ENCODE measurements around the gene GSX2. TPM values are rescaled to one million over a fixed set of nuclear protein-coding genes. Genes with fewer than 3 reads are reported as not detected.

The GSX2 gene
- total and polyA plus RNA-seq, 4 donors: not detected

DNA sequence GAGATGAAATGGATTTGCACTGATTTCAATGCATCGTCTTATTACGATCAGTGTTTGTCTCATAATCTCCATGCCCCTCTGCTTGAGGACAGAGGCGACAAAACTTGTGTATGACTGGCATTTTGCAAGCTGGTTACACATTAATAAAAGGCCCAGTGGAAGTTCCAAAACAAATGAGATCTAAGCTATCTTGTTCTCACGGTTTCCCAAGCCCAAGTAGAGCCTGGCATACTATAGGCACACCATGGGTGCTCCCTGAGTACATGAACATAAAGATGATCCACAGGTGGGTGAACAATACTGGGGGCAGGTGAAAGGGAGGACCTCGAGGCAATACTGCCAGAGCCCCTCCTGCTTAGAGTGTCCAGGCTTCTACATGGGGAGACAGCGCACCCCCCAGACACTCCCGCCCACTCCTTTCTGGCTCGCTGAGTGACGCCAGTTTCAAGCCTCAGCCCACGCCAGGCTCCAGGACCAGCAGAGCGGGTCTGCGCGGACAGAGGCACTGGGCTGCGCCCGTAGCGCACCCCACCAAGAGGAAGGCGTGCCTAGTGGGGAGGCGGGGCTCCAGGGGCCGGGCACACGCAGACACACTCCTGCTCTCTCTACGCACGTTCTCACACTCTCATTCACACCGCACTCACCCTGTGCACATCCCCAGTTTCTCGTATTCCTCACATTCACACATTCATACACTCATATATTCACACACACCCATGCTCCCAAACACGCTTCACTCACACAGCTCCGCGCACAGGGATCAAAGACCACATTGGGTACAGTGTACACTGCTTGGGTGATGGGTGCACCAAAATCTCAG, 8.9 kb upstream of the GSX2 start:
- TF ChIP-seq, protein P1, sequence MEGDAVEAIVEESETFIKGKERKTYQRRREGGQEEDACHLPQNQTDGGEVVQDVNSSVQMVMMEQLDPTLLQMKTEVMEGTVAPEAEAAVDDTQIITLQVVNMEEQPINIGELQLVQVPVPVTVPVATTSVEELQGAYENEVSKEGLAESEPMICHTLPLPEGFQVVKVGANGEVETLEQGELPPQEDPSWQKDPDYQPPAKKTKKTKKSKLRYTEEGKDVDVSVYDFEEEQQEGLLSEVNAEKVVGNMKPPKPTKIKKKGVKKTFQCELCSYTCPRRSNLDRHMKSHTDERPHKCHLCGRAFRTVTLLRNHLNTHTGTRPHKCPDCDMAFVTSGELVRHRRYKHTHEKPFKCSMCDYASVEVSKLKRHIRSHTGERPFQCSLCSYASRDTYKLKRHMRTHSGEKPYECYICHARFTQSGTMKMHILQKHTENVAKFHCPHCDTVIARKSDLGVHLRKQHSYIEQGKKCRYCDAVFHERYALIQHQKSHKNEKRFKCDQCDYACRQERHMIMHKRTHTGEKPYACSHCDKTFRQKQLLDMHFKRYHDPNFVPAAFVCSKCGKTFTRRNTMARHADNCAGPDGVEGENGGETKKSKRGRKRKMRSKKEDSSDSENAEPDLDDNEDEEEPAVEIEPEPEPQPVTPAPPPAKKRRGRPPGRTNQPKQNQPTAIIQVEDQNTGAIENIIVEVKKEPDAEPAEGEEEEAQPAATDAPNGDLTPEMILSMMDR (IDR thresholded peaks at IDR 0.05; ENCODE audit: control extremely low read depth, extremely low read depth): no peak

DNA sequence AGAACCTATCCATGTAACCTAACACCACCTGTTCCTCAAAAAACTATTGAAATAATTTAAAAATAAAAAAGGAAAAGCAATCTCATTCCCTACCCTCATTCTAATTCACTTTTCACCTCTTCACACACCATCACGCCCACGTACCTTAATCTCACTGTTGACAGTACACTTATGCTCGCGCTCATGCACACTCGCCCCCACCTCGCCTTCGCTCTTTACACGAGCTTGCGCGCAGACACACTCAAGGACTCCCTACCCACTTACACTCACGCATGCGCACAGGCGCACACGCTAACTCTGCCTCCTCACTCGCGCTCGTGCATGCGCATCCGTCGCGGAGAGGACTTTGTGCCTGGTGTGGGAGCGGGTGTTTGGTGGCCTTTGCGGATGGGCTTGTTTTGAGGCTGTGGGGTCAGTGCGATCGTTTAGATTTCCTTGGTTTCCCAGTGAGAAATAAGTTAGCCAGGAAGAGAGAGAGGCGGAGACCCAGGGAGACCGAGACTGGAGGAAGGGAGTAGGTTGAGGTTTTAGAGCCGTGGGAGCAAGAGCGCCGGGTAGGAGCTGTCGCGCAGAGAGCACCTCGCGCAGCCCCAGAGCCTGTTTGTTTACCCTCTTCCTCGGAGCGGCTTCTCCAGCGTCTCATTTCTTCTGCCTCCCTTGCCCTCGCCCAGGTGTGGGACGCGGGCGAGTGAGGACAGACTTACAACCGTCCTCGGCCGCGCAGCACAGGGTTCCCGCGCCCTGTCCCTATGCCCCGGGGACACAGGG, 8.1 kb upstream of the GSX2 start:
- DNase-seq: peak; percentile 71 to 80 (median 73)
- peak overlapping the region in 1 of 2 donors; percentile 46 for H3K9ac ChIP-seq (ENCODE audit: insufficient read depth in 1 of 2, low read length in 2 of 2)
- peaks cover 10 to 80% (median 56%) of the 10 kb centered on the region in 3 donors for H3K27me3 ChIP-seq (ENCODE audit: control insufficient read depth in 3 of 3, insufficient read depth in 3 of 3, low read length in 2 of 3)
- peaks cover 0 to 3% (median 0%) of the 10 kb centered on the region in 4 donors for H3K9me3 ChIP-seq (ENCODE audit: control insufficient read depth in 4 of 4, insufficient read depth in 3 of 4, low read length in 3 of 4)
- TF ChIP-seq, protein P1 (IDR thresholded peaks at IDR 0.05; ENCODE audit: control extremely low read depth, extremely low read depth): no peak
- H3K36me3 ChIP-seq (ENCODE audit: control insufficient read depth in 4 of 4, insufficient read depth in 4 of 4, low read length in 4 of 4): no peaks in the 10 kb centered on the region
- peak; percentile 89 for ATAC-seq (ENCODE audit: insufficient read depth, low FRiP score)
- H3K4me3 ChIP-seq: peak overlapping the region; percentile 33
- no peak overlapping the region for H3K27ac ChIP-seq (ENCODE audit: low read depth in 1 of 2, low read length in 1 of 2)
- H3K4me1 ChIP-seq (ENCODE audit: control insufficient read depth in 5 of 5, insufficient read depth in 5 of 5, low read length in 5 of 5): peaks cover 0 to 16% (median 10%) of the 10 kb centered on the region in 5 donors
- WGBS, 2 donors: 1 to 2% methylated on average over 48 of the region's 48 CpGs

More for the DNA sequence above, 8.9 kb upstream of the GSX2 start:
- Histone ChIP-seq H3K27me3 (ENCODE audit: control insufficient read depth in 3 of 3, insufficient read depth in 3 of 3, low read length in 2 of 3) (peaks cover 10 to 78% (median 48%) of the 10 kb centered on the region in 3 donors), H3K4me3 (no peak overlapping the region), H3K9ac (ENCODE audit: insufficient read depth in 1 of 2, low read length in 2 of 2) (peak overlapping the region in 1 of 2 donors; percentile 46), H3K36me3 (ENCODE audit: control insufficient read depth in 4 of 4, insufficient read depth in 4 of 4, low read length in 4 of 4) (no peaks in the 10 kb centered on the region), H3K27ac (ENCODE audit: low read depth in 1 of 2, low read length in 1 of 2) (no peak overlapping the region), H3K9me3 (ENCODE audit: control insufficient read depth in 4 of 4, insufficient read depth in 3 of 4, low read length in 3 of 4) (peaks cover 0 to 3% (median 0%) of the 10 kb centered on the region in 4 donors), H3K4me1 (ENCODE audit: control insufficient read depth in 5 of 5, insufficient read depth in 5 of 5, low read length in 5 of 5) (peaks cover 0 to 16% (median 10%) of the 10 kb centered on the region in 5 donors)
- DNase-seq: peak; percentile 16 to 33 (median 31)
- 21 to 25% methylated on average over 26 to 27 of the region's 27 CpGs for WGBS, 2 donors
- peak; percentile 68 for ATAC-seq (ENCODE audit: insufficient read depth, low FRiP score)

DNA sequence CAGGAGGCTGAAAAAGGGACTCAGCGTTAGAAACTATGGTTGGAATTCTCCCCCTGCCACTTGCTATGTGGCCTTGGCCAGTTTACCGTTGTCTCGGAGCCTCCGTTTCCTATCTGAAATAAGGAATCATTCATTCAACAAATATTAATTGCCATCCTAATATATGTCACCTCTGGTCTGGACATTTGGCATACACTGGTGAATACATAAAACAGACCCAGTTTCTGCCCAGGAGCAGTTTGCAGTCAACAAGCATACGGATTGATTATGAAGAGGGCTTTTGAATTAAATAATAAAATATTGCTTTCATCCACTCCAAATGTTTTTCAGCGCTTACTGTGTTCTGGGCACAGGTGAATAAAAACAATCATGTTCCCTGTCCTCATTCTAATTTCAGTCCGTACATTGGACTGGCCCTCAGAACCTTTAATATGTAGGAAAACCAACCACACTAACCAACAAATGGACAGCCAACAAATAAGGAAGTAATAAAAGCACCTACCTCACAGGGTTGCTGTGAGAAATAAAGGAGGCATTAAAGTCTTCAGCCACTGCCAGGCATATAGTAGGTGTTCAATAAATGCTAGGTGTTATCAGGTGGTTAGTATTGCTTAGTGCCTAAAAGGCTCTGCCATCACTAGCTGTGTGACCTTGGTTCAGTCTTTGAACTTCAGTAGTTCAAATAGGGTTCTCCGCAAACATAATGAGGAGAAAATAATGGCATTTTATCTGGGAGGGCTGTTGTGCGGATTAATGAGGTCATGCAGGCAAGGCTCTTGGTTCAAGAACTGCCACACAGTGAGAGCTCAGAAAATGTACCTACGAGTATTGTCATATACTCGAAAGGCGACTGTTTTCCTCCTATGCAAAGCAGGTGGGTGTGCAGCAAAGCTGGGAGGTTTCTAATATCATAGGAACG, 7.3 kb upstream of the GSX2 start:
- H3K27ac ChIP-seq (ENCODE audit: low read depth in 1 of 2, low read length in 1 of 2): no peak overlapping the region
- WGBS, 2 donors: 9 to 16% methylated on average over 13 of the region's 13 CpGs
- H3K4me1 ChIP-seq (ENCODE audit: control insufficient read depth in 5 of 5, insufficient read depth in 5 of 5, low read length in 5 of 5): peaks cover 0 to 16% (median 10%) of the 10 kb centered on the region in 5 donors
- no peak overlapping the region for H3K9ac ChIP-seq (ENCODE audit: insufficient read depth in 1 of 2, low read length in 2 of 2)
- DNase-seq (peak in 1 of 3 donors; percentile 21), ATAC-seq (ENCODE audit: insufficient read depth, low FRiP score) (no peak)
- H3K36me3 ChIP-seq (ENCODE audit: control insufficient read depth in 4 of 4, insufficient read depth in 4 of 4, low read length in 4 of 4): no peaks in the 10 kb centered on the region
- TF ChIP-seq, protein P1 (IDR thresholded peaks at IDR 0.05; ENCODE audit: control extremely low read depth, extremely low read depth): no peak
- peaks cover 0 to 3% (median 0%) of the 10 kb centered on the region in 4 donors for H3K9me3 ChIP-seq (ENCODE audit: control insufficient read depth in 4 of 4, insufficient read depth in 3 of 4, low read length in 3 of 4)
- peak overlapping the region; percentile 34 for H3K4me3 ChIP-seq
- H3K27me3 ChIP-seq (ENCODE audit: control insufficient read depth in 3 of 3, insufficient read depth in 3 of 3, low read length in 2 of 3): peaks cover 10 to 89% (median 63%) of the 10 kb centered on the region in 3 donors
